H1 (cell line): Measurements from ENCODE around the gene SPIRE1. TPM values are rescaled to one million over a fixed set of nuclear protein-coding genes. Genes with fewer than 3 reads are reported as not detected.

Experiments
- CTCF ChIA-PET: fragments of 300-600 bp; sonication (Branson Sonifier 250); formaldehyde crosslinking; loops from one replicate; lab custom pipeline; 2021; ENCODE audit not compliant: partially characterized antibody; lab: Charles Lee
- POLR2A ChIA-PET: fragments of 300-600 bp; sonication (Branson Sonifier 250); formaldehyde crosslinking; loops from one replicate; lab custom pipeline; 2021; ENCODE audit warnings: inconsistent platforms; ENCODE audit not compliant: partially characterized antibody; lab: Charles Lee
- DNase-seq, 2 experiments: peaks; one replicate each; pipeline versions ENCODE4 v3.0.0 to v3.0.0-alpha.2; 2010 to 2022; ENCODE audit warnings: low spot score in 2 of 2, low read depth in 1 of 2, mixed read lengths in 1 of 2
- FAIRE-seq: peaks from 2 replicates; lab custom pipeline; 2011; peaks lifted over from hg19 to GRCh38; lab: Jason Lieb, UNC
- H2AFZ ChIP-seq: 2 replicates; pipeline ENCODE4 v1.8.1; 2012; ENCODE audit warnings: low read length, inconsistent platforms
- H2AK5ac ChIP-seq: 2 replicates; pipeline ENCODE4 v1.6.1; 2013; ENCODE audit warnings: low read depth, low read length
- H2BK120ac ChIP-seq: replicated peaks from 2 replicates; pipeline ENCODE3; 2013; ENCODE audit warnings: low read depth, low read length, inconsistent platforms
- H2BK12ac ChIP-seq: 2 replicates; pipeline ENCODE4 v1.6.1; 2013; ENCODE audit warnings: low read depth, low read length
- H2BK15ac ChIP-seq: 2 replicates; pipeline ENCODE4 v1.6.1; 2013; ENCODE audit warnings: low read length
- H2BK20ac ChIP-seq: 2 replicates; pipeline ENCODE4 v1.6.1; 2013; ENCODE audit warnings: low read length
- H2BK5ac ChIP-seq: 2 replicates; pipeline ENCODE4 v1.6.1; 2013; ENCODE audit warnings: low read depth, low read length
- H3K14ac ChIP-seq: 2 replicates; pipeline ENCODE4 v1.6.1; 2013; ENCODE audit warnings: inconsistent platforms; ENCODE audit not compliant: insufficient read length
- H3K18ac ChIP-seq: 2 replicates; pipeline ENCODE4 v1.6.1; 2013; ENCODE audit warnings: low read length; ENCODE audit errors: extremely low read depth
- H3K23ac ChIP-seq: 2 replicates; pipeline ENCODE4 v1.6.1; 2013; ENCODE audit warnings: inconsistent platforms; ENCODE audit not compliant: insufficient read length
- H3K23me2 ChIP-seq: 2 replicates; pipeline ENCODE4 v1.6.1; 2013; ENCODE audit warnings: low read depth, low read length
- H3K27ac ChIP-seq: 2 replicates; pipeline ENCODE4 v1.6.1; 2011; ENCODE audit warnings: low read depth, low read length, inconsistent platforms
- H3K27me3 ChIP-seq, 4 experiments: replicated peaks in 1 of 4; 1 replicate in 1 of 4; 2 replicates in 3 of 4; pipeline versions ENCODE4 v1.6.1 to v1.8.1; 2011 to 2013; ENCODE audit warnings: low read length in 3 of 4, mild to moderate bottlenecking in 3 of 4, inconsistent platforms in 2 of 4, mixed read lengths in 2 of 4, moderate library complexity in 1 of 4; ENCODE audit not compliant: control insufficient read depth in 3 of 4, insufficient read depth in 3 of 4; ENCODE audit errors: extremely low read depth in 1 of 4
- H3K36me3 ChIP-seq, 4 experiments: 2 replicates each; pipeline versions ENCODE4 v1.6.1 to v1.8.1; 2011 to 2013; ENCODE audit warnings: mild to moderate bottlenecking in 4 of 4, low read length in 3 of 4, moderate library complexity in 2 of 4, control low read depth in 1 of 4, inconsistent platforms in 1 of 4; ENCODE audit not compliant: insufficient read depth in 4 of 4, control insufficient read depth in 2 of 4
- H3K4ac ChIP-seq: replicated peaks from 2 replicates; pipeline ENCODE3; 2013; ENCODE audit warnings: low read length, low read depth, mixed read lengths, inconsistent platforms; ENCODE audit not compliant: insufficient read length
- H3K4me1 ChIP-seq, 4 experiments: replicated peaks in 1 of 4; 1 replicate in 1 of 4; 2 replicates in 3 of 4; pipeline versions ENCODE4 v1.6.1 to v1.8.1; 2011 to 2013; ENCODE audit warnings: low read length in 3 of 4, inconsistent platforms in 2 of 4, mixed read lengths in 1 of 4; ENCODE audit not compliant: insufficient read depth in 4 of 4, control insufficient read depth in 3 of 4
- H3K4me2 ChIP-seq, 2 experiments: 2 replicates each; pipeline versions ENCODE4 v1.6.1 to v1.8.1; 2011 to 2013; ENCODE audit warnings: low read depth in 2 of 2, low read length in 2 of 2, control low read depth in 1 of 2, inconsistent platforms in 1 of 2, mild to moderate bottlenecking in 1 of 2; ENCODE audit not compliant: insufficient read depth in 1 of 2
- H3K4me3 ChIP-seq, 4 experiments: fragments of 200-600, 300-600 bp in 1 of 4; sonication (generic), shearing (Covaris generic), sonication (Bioruptor Twin) in 1 of 4; 2 replicates each; pipeline versions ENCODE4 v1.5.1 to v1.8.1; 2011 to 2016; ENCODE audit warnings: low read length in 4 of 4, low read depth in 3 of 4, control low read depth in 2 of 4, inconsistent platforms in 2 of 4, mild to moderate bottlenecking in 2 of 4, mixed read lengths in 1 of 4, moderate library complexity in 1 of 4; ENCODE audit not compliant: insufficient read depth in 2 of 4; ENCODE audit errors: extremely low read depth in 1 of 4
- H3K56ac ChIP-seq: replicated peaks from 2 replicates; pipeline ENCODE3; 2013; ENCODE audit warnings: low read depth, mild to moderate bottlenecking, mixed read lengths, low read length, inconsistent platforms; ENCODE audit not compliant: insufficient read length
- H3K79me1 ChIP-seq: 2 replicates; pipeline ENCODE4 v1.6.1; 2013; ENCODE audit warnings: low read depth, low read length, control low read depth
- H3K79me2 ChIP-seq, 2 experiments: 2 replicates each; pipeline versions ENCODE4 v1.6.1 to v1.8.1; 2012 to 2013; ENCODE audit warnings: low read length in 2 of 2, mild to moderate bottlenecking in 2 of 2, inconsistent platforms in 1 of 2; ENCODE audit not compliant: insufficient read depth in 2 of 2, control insufficient read depth in 1 of 2
- H3K9ac ChIP-seq, 4 experiments: replicated peaks in 1 of 4; 1 replicate in 1 of 4; 2 replicates in 3 of 4; pipeline versions ENCODE4 v1.6.1 to v1.8.1; 2011 to 2013; ENCODE audit warnings: low read depth in 3 of 4, low read length in 3 of 4, control low read depth in 2 of 4, mild to moderate bottlenecking in 2 of 4, moderate library complexity in 2 of 4, inconsistent platforms in 1 of 4; ENCODE audit errors: extremely low read depth in 1 of 4
- H3K9me3 ChIP-seq, 2 experiments: 2 replicates each; pipeline versions ENCODE4 v1.6.1 to v1.8.1; 2012 to 2013; ENCODE audit warnings: mild to moderate bottlenecking in 2 of 2, moderate library complexity in 2 of 2, control low read depth in 1 of 2, inconsistent platforms in 1 of 2, low read depth in 1 of 2, low read length in 1 of 2, mixed read lengths in 1 of 2; ENCODE audit not compliant: insufficient read depth in 2 of 2
- H4K20me1 ChIP-seq, 2 experiments: replicated peaks in 1 of 2; 2 replicates each; pipeline versions ENCODE3 to v1.8.1; 2011 to 2013; ENCODE audit warnings: inconsistent platforms in 2 of 2, low read length in 2 of 2, mild to moderate bottlenecking in 1 of 2; ENCODE audit not compliant: insufficient read depth in 2 of 2, control insufficient read depth in 1 of 2
- H4K5ac ChIP-seq: 2 replicates; pipeline ENCODE4 v1.6.1; 2013; ENCODE audit warnings: low read length, low read depth, mixed read lengths, inconsistent platforms; ENCODE audit not compliant: insufficient read length
- H4K8ac ChIP-seq: 2 replicates; pipeline ENCODE4 v1.8.0; 2013; ENCODE audit warnings: mild to moderate bottlenecking, moderate library complexity, low read length, inconsistent platforms; ENCODE audit not compliant: insufficient read depth; ENCODE audit errors: extremely low read depth
- H4K91ac ChIP-seq: replicated peaks from 2 replicates; pipeline ENCODE3; 2013; ENCODE audit warnings: low read length, mixed read lengths, inconsistent platforms; ENCODE audit not compliant: insufficient read length
- ASH2L ChIP-seq: fragments of 200-600, 300-600 bp; sonication (generic); IDR thresholded peaks from one replicate; pipeline ENCODE4 v1.7.1; 2017; ENCODE audit warnings: low read length
- BCL11A ChIP-seq, 2 experiments: IDR thresholded peaks; one replicate each; pipeline ENCODE4 v1.6.1; 2011; ENCODE audit warnings: low read depth in 2 of 2, low read length in 2 of 2, mild to moderate bottlenecking in 2 of 2
- CHD2 ChIP-seq: IDR thresholded peaks from 2 replicates; pipeline ENCODE4 v1.6.1; 2012; ENCODE audit warnings: low read length, improper control_type of control experiment
- CTBP2 ChIP-seq: IDR thresholded peaks from 2 replicates; pipeline ENCODE4 v1.7.0; 2011; ENCODE audit warnings: borderline replicate concordance, mild to moderate bottlenecking, moderate library complexity, mixed read lengths, low read length; ENCODE audit not compliant: insufficient read depth, insufficient read length
- EP300 ChIP-seq, 2 experiments: IDR thresholded peaks; 1 replicate in 1 of 2; 2 replicates in 1 of 2; pipeline ENCODE4 v1.6.1; 2011 to 2012; ENCODE audit warnings: low read depth in 2 of 2, low read length in 2 of 2, mild to moderate bottlenecking in 2 of 2, borderline replicate concordance in 1 of 2, inconsistent platforms in 1 of 2, moderate library complexity in 1 of 2
- HDAC2 ChIP-seq, 2 experiments: fragments of 300-600 bp in 1 of 2; sonication (generic) in 1 of 2; IDR thresholded peaks; 2 replicates each; pipeline ENCODE4 v1.6.1; 2011 to 2012; ENCODE audit warnings: low read depth in 2 of 2, low read length in 2 of 2, mild to moderate bottlenecking in 2 of 2, moderate library complexity in 2 of 2, borderline replicate concordance in 1 of 2, inconsistent platforms in 1 of 2
- JUN ChIP-seq: IDR thresholded peaks from 2 replicates; pipeline ENCODE4 v1.6.1; 2011; ENCODE audit warnings: low read depth, mild to moderate bottlenecking, improper control_type of control experiment, low read length
- KDM4A ChIP-seq: IDR thresholded peaks from one replicate; pipeline ENCODE4 v1.7.1; 2012; ENCODE audit warnings: low read depth, mild to moderate bottlenecking, moderate library complexity, low read length, inconsistent platforms; ENCODE audit not compliant: severe bottlenecking
- KDM5A ChIP-seq: fragments of 200-600 bp; IDR thresholded peaks from 2 replicates; pipeline ENCODE4 v1.7.1; 2012; ENCODE audit warnings: mild to moderate bottlenecking, low read length, inconsistent platforms, mixed read lengths
- PHF8 ChIP-seq: fragments of 200-600 bp; sonication (generic); conservative IDR thresholded peaks from 2 replicates; pipeline ENCODE4 v1.7.1; 2012; ENCODE audit warnings: low read depth, mild to moderate bottlenecking, inconsistent platforms, low read length, moderate library complexity
- RNF2 ChIP-seq: fragments of 200-900, 300-1000 bp; sonication (generic); IDR thresholded peaks from 2 replicates; pipeline ENCODE4 v1.7.1; 2016; ENCODE audit warnings: borderline replicate concordance, low read depth, mild to moderate bottlenecking, antibody characterized with exemption, low read length; ENCODE audit not compliant: poor library complexity, severe bottlenecking; ENCODE audit errors: missing control alignments
- SAP30 ChIP-seq: fragments of 300-600 bp; sonication (generic); IDR thresholded peaks from 2 replicates; pipeline ENCODE4 v1.7.1; 2012; ENCODE audit warnings: low read length, moderate library complexity, mild to moderate bottlenecking, inconsistent platforms; ENCODE audit not compliant: insufficient read depth, insufficient replicate concordance
- TAF7 ChIP-seq: optimal IDR thresholded peaks from 2 replicates; pipeline ENCODE3; 2011; ENCODE audit warnings: low read depth, mild to moderate bottlenecking, inconsistent platforms, low read length, moderate library complexity, borderline replicate concordance
- WGBS, 2 experiments: shearing (Covaris generic) in 1 of 2; methylation state at CpG; one replicate each; pipeline versions ENCODE4 v1.1.6 to v1.1.7; 2013 to 2015; ENCODE audit warnings: low lambda C conversion rate in 2 of 2, mixed read lengths in 2 of 2, inconsistent platforms in 1 of 2, low coverage in 1 of 2, missing lambda C conversion rate in 1 of 2; ENCODE audit not compliant: insufficient replicate concordance in 2 of 2, insufficient coverage in 1 of 2, insufficient read length in 1 of 2; ENCODE audit errors: extremely low coverage in 1 of 2, missing lambda C conversion rate in 1 of 2; 5-methylcytosine and 5-hydroxymethylcytosine counted together
- polyA plus RNA-seq, 7 experiments: library from polyadenylated mRNA; depleted of rRNA in 3 of 7; stranded (reverse) in 5 of 7; unstranded in 2 of 7; fragments of >200 nt in 5 of 7; fragments of 200-250 nt in 2 of 7; gene quantifications; 1 replicate in 5 of 7; 2 replicates in 1 of 7; 4 replicates in 1 of 7; pipeline versions ENCODE4 v1.2.1 to v1.2.3, GENCODE V29; 2011 to 2013; ENCODE audit warnings: missing spikeins in 2 of 7, mixed read lengths in 2 of 7
- total RNA-seq: library from RNA; stranded (reverse); fragmentation: NEBNext Ultra II Directional; extraction: Animal tissue kit (Norgen Biotek cat#: 25700); gene quantifications from 2 replicates; pipeline ENCODE4 v1.2.1, GENCODE V29; 2021

SPIRE1 gene
- total and polyA plus RNA-seq, 2 of the 8 experiments (the other 6 are each of a cell fraction or from before 2014, with no cell fraction given), result 6.0 to 21.5 TPM

DNA sequence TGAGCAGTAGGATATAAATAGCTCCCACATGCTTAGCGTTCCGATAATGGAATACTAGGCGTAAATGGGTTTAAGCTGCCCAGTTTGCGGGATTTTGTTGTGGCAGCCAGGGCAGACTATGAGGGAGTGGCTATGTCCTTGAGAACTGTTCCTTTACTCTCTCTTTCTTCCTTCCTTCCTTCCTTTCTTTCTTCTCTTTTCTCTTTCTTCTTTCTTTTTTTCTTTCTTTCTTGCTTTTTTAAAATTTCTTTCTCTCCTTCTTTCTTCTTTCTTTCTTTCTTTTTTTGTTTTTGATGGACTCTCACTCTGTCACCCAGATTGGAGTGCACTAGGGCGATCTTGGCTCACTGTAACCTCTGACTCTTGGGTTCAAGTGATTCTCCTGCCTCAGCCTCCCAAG, 259.3 kb downstream of the SPIRE1 start:
- Histone ChIP-seq H2AK5ac (no peak overlapping the region), H3K56ac (no peak overlapping the region), H3K4me2 (no peak overlapping the region), H2BK120ac (no peak overlapping the region), H2AFZ (no peak overlapping the region), H4K5ac (no peak overlapping the region), H2BK5ac (no peak overlapping the region), H3K4me1 (no peaks in the 10 kb centered on the region; a peak in 1 of 7 replicates), H3K23me2 (no peaks in the 10 kb centered on the region), H3K36me3 (no peaks in the 10 kb centered on the region), H2BK15ac (no peak overlapping the region), H4K20me1 (no peaks in the 10 kb centered on the region), H3K9ac (no peak overlapping the region), H3K79me2 (no peaks in the 10 kb centered on the region), H3K4ac (no peak overlapping the region), H3K18ac (no peak overlapping the region), H4K8ac (no peak overlapping the region), H2BK20ac (no peak overlapping the region), H4K91ac (no peak overlapping the region), H3K23ac (no peak overlapping the region), H3K79me1 (no peaks in the 10 kb centered on the region), H3K14ac (no peak overlapping the region), H3K27me3 (no peaks in the 10 kb centered on the region), H2BK12ac (no peak overlapping the region), H3K9me3 (no peaks in the 10 kb centered on the region), H3K27ac (no peak overlapping the region), H3K4me3 (no peak overlapping the region)
- whole genome bisulfite sequencing, 2 experiments, result 90% methylated on average over 5 of the region's 5 CpGs; no CpG with 5 or more reads in 1 of the 2 experiments
- DNase-seq (no peak), FAIRE-seq (no peak)
- ChIA-PET CTCF (interaction anchor here (0.6 to 11.1 kb wide), 4 partner anchors 7 to 264 kb away, joined by 3 to 139 read pairs (median 29); partner anchors contain the start of gene SPIRE1), POLR2A (interaction anchor here (0.8 kb wide), 1 partner anchor 9 kb away, joined by 3 read pairs; the partner anchor contains the start of gene PRELID3A)
- TF ChIP-seq BCL11A (IDR thresholded peaks at IDR 0.05; ENCODE audit: low read depth in 2 of 2, low read length in 2 of 2) (no peak), KDM4A (no peak), KDM5A (no peak), CTBP2 (no peak), TAF7 (no peak), EP300 (IDR thresholded peaks at IDR 0.05; ENCODE audit: borderline replicate concordance in 1 of 2, low read depth in 2 of 2, low read length in 2 of 2) (no peak), HDAC2 (IDR thresholded peaks at IDR 0.05; ENCODE audit: borderline replicate concordance in 1 of 2, low read depth in 2 of 2, low read length in 2 of 2) (no peak), RNF2 (no peak), JUN (no peak), CHD2 (no peak), PHF8 (no peak), SAP30 (no peak), ASH2L (no peak)
